Measurements from ENCODE around the gene HOXD4.

- no peak for TF ChIP-seq POLR2A (IDR thresholded peaks at IDR 0.05)
- no peak for TF ChIP-seq CTCF (IDR thresholded peaks at IDR 0.05)
Measured at GRCh38 chr2:176165370-176166050, 14.2 kb downstream of the HOXD4 start.
